Astrocyte of the spinal cord (primary cell): ENCODE measurements around the gene PXT1.

ENCODE experiments used
- DNase-seq: peaks from one replicate; pipeline ENCODE4 v3.0.0; 2011; ENCODE audit warnings: low read depth, low spot score
- H3K4me3 ChIP-seq: 2 replicates; pipeline ENCODE4 v1.5.1; 2011; ENCODE audit warnings: low read depth, mild to moderate bottlenecking, low read length, moderate library complexity
- CTCF ChIP-seq: IDR thresholded peaks from 2 replicates; pipeline ENCODE4 v1.5.1; 2012; ENCODE audit warnings: low read depth, mild to moderate bottlenecking, low read length, inconsistent platforms
- in situ Hi-C: cut with HindIII; loops from 2 replicates; pipeline ENCODE4 v1.10.0; 2017; ENCODE audit warnings: low sequenced_read_pairs

Gene PXT1

GRCh38 chr6:36399970-36400369 is 42.7 kb downstream of the PXT1 start:
- no peak for DNase-seq
- no peak for TF ChIP-seq CTCF
- no peak overlapping the region for H3K4me3 ChIP-seq
- in situ Hi-C loops: no loop called here

GRCh38 chr6:36392621-36393020 is 50.0 kb downstream of the PXT1 start:
- in situ Hi-C loops: no loop called here

GRCh38 chr6:36389353-36389752 is 53.3 kb downstream of the PXT1 start:
- DNase-seq: no peak
- no peak for TF ChIP-seq CTCF
- no peak overlapping the region for H3K4me3 ChIP-seq
- in situ Hi-C loops: no loop called here

More at GRCh38 chr6:36392621-36393020, 50.0 kb downstream of the PXT1 start:
- H3K4me3 ChIP-seq: no peak overlapping the region
- TF ChIP-seq CTCF: no peak
- DNase-seq: no peak

GRCh38 chr6:36387440-36388303 is 55.0 kb downstream of the PXT1 start, which contains the start of gene ETV7:
Gene ETV7, minus strand, starts transcription at chr6:36387669. Its CDS starts 128 bp downstream, at chr6:36387541.
- H3K4me3 ChIP-seq: peak within 1 kb of the TSS; percentile 54
- no peak for DNase-seq
- in situ Hi-C loops: no loop called here
- no peak for TF ChIP-seq CTCF

GRCh38 chr6:36386495-36387439 is 55.9 kb downstream of the PXT1 start:
- peak; percentile 65 for DNase-seq
- in situ Hi-C loops: no loop called here
- peak; percentile 22 for TF ChIP-seq CTCF
- peak overlapping the region; percentile 54 for H3K4me3 ChIP-seq

GRCh38 chr6:36384095-36384494 is 58.6 kb downstream of the PXT1 start:
- H3K4me3 ChIP-seq: no peak overlapping the region
- in situ Hi-C loops: no loop called here
- no peak for TF ChIP-seq CTCF

More at GRCh38 chr6:36384095-36384494, 58.6 kb downstream of the PXT1 start:
- no peak for DNase-seq
